Embryonic facial prominence (tissue), 1 donor: ENCODE results near the gene WDR93.

Source experiments
- DNase-seq: peaks from one replicate; pipeline ENCODE4 v3.0.0-alpha.2; 2016; ENCODE audit errors: extremely low spot score

Gene WDR93

DNA sequence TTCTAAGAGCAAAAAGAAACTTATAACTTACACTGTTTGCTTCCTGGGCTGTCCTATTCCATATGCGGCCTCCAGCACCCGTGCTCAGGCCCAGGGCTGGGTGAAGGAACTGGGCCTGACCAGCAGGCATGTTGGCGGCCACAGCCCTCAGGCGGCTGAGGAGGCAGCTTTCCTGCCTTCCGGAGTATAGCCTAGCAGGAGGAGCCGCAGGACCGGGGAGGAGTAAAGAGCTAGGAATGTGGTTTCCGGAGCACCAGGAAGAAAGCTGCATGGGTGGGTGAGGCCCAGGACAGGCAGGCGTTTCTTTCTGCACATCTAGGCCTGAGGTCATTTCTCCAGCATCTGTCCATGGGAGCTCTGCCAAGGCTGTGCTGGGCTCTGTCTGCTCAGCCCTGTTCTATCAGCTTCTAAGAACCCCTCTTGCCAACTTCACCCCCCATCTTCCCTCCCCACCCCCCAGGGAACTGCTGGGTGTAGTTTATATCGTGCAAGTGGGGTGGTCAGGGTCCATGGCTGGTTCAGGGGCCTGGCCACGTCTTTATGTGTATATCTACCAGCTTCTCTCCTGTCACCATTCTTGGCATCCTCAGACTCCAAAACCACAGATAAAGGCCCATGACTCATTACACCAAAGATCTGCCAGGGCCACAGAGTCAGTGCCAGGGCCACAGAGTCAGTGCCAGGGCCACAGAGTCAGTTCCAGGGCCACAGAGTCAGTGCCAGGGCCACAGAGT is 27.6 kb upstream of the WDR93 start:
- no peak for DNase-seq

GRCh38 chr15:89664441-89665350 is 25.9 kb upstream of the WDR93 start:
- no peak for DNase-seq

GRCh38 chr15:89665449-89666181 is 25.0 kb upstream of the WDR93 start:
- no peak for DNase-seq

DNA sequence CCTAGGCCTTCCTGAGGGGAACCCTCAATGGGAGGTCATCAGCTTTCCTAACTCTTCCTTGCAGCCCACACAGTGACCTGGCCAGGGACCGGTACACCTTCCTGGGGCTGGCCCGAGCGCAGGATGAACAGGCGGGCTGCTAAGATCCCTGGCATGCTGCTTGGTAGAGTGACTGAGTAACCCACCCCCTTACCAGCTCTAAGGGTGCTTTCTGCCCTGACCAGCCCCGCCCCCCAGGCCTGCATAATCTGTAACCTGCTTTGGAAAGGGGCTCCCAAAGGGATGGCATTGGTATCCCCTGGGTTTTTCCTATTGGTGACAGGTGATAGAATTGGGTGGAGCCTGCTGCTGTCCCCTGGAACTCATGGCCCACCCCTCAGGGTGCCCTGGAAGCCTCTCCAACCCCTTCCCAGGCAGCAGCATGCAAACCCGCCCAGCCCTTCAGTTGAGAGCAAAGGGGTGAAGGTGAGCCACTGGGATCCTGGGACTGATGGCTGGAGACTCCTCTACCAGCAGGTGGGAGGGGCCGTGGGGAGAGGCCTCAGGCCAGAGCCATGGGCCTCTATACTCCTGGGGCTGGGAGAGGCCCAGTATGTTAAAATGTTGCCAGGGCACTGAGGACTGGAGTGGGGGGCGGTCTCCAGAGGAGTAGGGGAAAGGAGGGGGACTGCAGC is 24.3 kb upstream of the WDR93 start:
- no peak for DNase-seq

GRCh38 chr15:89666858-89667705 is 23.5 kb upstream of the WDR93 start:
- no peak for DNase-seq

DNA sequence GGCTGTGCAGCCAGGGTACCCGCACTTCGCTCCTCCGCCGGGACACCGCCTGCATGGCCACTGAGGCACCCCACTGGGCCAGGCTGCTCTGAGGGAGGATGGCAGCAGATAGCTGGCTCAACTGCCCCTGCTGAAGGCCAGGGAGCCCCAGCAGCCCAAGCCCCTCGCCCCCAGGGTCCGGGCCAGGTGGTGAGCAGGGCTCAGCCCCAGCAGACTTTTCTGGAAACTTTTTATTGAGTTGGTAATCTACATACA is 23.0 kb upstream of the WDR93 start:
- DNase-seq, result no peak

DNA sequence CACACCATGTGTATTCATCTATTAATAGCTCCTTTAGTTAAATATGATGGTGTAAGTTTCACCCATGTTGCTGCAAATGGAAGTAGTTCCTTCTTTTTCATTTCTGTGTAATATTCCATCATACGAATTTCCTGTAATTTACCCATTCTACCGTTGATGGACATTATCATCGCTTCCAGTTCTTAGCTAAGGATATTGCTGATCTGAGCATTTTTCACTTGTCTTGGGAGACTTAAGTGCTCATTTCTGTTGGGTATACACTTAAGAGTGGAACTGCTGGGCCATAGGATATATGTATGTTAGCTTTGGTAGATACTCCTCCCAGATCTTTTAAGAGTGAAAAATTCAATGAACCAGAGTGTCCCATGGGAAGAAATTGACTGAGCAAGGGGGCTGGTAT is 22.4 kb upstream of the WDR93 start:
- no peak for DNase-seq

- no peak for DNase-seq
These were observed 21.2 kb upstream of the WDR93 start for GRCh38 chr15:89669309-89669865.

DNA sequence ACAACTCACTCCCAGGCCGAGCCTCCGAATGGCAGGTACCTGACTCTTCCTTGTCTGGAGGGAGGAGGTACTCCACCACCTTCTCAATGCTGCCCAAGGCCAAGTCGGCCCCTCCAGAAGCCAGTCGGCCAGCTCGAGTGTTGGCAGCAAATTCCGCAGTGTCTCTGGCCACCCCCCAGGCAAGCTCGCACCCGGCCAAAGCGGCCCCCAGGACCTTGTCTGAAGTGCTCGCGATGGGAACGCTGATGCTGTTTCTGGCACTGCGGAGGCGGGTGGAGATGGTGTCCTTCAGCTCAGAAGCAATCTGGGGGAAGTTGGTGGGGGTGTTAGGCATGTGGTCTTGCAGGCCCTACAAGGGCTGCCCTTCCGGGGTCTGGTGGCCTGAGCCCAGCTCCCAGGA is 20.7 kb upstream of the WDR93 start:
- DNase-seq, result no peak

DNA sequence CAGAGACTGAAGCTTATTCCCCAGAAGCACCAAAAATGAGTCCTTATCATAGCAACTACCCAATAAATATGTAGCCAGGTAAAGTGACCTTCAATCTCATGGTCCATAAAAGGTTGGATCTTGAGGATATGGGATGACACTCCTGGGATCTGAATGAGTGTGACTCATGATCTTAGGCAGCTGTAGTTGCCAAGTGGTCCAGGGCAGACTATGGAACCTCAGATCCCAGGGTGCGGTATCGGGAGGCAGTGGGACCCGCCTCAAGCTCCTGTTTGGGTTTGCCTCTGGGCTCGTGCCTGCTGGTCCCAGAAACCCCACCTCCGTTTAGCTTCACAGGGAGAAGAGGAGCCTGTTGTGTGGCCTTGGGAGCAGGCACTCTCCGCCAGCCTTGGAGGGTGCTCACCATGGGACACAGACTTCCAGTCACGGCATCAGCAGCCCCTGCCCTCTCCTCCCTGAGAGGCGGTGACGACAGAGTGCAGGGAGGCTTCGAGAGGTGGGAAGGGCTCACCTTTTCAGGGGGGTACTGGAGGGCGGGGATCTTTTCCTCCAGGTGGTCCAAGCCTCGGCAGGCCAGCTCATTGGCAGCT is 19.5 kb upstream of the WDR93 start:
- DNase-seq, result no peak

DNA sequence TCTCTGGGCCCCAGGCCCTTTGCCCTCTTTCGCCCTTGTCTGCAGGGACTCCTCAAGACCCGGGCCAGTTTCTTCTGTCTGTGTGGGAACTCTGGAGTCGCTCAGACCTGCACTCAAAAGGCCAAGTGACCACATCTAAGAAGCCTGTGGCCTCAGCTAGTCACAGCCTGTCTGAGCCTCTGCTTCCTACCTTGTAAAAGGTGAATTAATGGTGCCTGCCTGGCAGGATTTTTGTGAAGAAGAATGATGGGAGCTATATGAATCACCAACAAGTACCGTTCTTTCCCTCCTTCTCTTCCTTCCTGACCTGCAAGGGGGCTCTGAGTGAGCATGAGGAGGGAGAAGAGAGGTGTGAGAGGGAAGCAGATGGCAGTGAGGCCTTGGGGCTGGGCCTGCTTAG is 18.9 kb upstream of the WDR93 start:
- no peak for DNase-seq

GRCh38 chr15:89672221-89673164 is 18.1 kb upstream of the WDR93 start:
- no peak for DNase-seq

- no peak for DNase-seq
These were observed 17.5 kb upstream of the WDR93 start for GRCh38 chr15:89673165-89673512.

- no peak for DNase-seq
These were observed 16.1 kb upstream of the WDR93 start for GRCh38 chr15:89674526-89674925.

- DNase-seq, result no peak
These were observed 15.0 kb upstream of the WDR93 start for GRCh38 chr15:89675606-89676005.

- no peak for DNase-seq
These were observed 13.2 kb upstream of the WDR93 start for GRCh38 chr15:89677381-89677780.

DNA sequence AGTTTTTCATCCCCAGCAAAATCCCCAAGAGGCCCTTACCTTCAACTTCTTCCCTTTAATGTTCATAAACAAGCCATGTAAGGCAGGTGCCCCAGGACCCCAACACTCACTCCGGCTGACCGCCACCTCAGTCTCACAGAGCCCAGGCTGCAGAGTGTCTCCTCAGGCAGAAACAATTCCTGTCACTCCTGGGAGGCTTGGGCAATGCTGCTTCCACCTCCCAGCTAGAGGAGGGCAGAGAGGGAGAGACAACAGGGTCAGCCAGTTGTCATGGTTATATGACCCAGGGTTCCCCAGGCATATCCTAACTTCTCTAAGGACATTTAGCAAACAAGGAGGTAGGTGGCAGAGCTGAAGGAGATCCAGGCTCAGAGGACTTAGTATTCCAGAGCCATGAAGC is 11.4 kb upstream of the WDR93 start, which contains the start of gene PLIN1:
TSS of gene PLIN1 (minus strand) at position 156 of the 400 bp plus-strand sequence. CDS start 1,878 bp downstream, outside the sequence.
- DNase-seq, result no peak

GRCh38 chr15:89680282-89680873 is 10.2 kb upstream of the WDR93 start:
- no peak for DNase-seq

DNA sequence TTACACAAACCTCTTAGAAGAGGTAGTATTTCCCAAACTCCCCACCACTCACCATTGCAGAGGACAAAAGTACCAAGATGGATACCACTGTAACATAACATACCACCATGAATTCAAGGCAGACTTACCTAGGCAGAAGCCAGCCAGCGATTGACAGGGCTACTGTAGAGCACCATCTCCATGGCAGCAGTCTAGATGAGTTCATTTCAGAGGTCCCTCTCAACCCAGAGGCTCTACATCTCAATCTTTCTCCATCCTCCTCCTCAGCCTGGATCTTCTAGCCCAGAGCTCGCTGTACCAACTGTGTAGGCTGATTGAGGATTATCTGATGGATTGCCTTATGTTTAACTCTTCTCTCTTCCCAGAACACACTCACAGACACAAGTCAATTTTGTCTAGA is 9.5 kb upstream of the WDR93 start:
- no peak for DNase-seq
